ENCODE measurements around the gene SPTLC3. TPM values are rescaled to one million over a fixed set of nuclear protein-coding genes. Genes with fewer than 3 reads are reported as not detected.
A peak's percentile ranks its signal among the peaks of the same experiment; 100 is the strongest.

SPTLC3 gene
- total and polyA plus RNA-seq, 12 donors = 1.4 to 15.7 (median 8.7) TPM

DNA sequence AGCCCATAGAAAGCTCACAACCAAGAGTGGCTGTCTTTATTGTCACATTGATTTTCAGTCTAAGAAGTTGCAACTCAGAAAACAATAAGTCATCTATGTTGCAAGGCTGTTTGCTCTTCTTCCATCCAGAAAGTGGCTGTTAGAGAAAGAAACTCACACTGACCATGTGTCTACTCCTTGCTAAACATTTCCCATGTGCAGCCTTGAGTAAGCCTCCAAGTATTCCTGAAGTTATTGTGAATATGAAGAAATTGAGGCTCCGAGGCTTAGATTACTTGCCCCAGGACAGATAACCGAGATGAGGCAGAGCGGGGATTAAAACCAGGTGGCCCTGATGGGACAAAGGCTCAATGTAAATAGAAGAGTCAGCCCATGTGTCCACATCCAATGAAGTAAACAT is 105.0 kb downstream of the SPTLC3 start:
- TF ChIP-seq, protein P1, sequence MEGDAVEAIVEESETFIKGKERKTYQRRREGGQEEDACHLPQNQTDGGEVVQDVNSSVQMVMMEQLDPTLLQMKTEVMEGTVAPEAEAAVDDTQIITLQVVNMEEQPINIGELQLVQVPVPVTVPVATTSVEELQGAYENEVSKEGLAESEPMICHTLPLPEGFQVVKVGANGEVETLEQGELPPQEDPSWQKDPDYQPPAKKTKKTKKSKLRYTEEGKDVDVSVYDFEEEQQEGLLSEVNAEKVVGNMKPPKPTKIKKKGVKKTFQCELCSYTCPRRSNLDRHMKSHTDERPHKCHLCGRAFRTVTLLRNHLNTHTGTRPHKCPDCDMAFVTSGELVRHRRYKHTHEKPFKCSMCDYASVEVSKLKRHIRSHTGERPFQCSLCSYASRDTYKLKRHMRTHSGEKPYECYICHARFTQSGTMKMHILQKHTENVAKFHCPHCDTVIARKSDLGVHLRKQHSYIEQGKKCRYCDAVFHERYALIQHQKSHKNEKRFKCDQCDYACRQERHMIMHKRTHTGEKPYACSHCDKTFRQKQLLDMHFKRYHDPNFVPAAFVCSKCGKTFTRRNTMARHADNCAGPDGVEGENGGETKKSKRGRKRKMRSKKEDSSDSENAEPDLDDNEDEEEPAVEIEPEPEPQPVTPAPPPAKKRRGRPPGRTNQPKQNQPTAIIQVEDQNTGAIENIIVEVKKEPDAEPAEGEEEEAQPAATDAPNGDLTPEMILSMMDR (IDR thresholded peaks at IDR 0.05) = no peak
- TF ChIP-seq POLR2A (IDR thresholded peaks at IDR 0.05) = no peak
- DNase-seq = no peak
- Histone ChIP-seq H3K36me3 (replicated peaks in 1 of 2) (no peaks in the 10 kb centered on the region), H3K9me3 (replicated peaks in 1 of 3) (no peaks in the 10 kb centered on the region), H3K27ac (no peak overlapping the region), H3K4me1 (replicated peaks in 1 of 2) (no peaks in the 10 kb centered on the region), H3K27me3 (no peaks in the 10 kb centered on the region), H3K4me3 (no peak overlapping the region)
- intact Hi-C loops (cut with DNase I) = loop anchor here in 1 of 2 donors (10.0 kb wide), 1 partner anchor 431 kb away; no protein-coding TSS in a partner anchor
- WGBS, 4 donors = 94 to 100% (median 98%) methylated on average over 3 of the region's 3 CpGs

DNA sequence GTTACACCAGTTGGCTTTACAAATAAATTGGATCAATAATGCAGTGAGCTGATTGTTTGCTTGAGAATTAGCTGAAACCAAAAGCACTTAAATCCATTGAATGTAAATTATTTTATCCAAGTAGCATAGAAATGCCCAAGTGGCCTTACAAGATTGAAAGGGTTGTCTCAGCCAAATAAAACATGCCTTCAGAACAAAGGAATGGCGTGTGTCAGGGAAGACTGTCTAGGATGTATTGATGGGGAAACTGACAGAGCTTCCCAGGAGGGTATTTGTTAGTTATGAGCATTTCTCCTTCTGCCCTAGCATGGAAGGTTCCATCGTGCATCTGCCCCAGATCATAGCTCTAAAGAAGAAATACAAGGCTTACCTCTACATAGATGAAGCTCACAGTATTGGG is 108.4 kb downstream of the SPTLC3 start:
- no peak overlapping the region for H3K4me3 ChIP-seq

DNA sequence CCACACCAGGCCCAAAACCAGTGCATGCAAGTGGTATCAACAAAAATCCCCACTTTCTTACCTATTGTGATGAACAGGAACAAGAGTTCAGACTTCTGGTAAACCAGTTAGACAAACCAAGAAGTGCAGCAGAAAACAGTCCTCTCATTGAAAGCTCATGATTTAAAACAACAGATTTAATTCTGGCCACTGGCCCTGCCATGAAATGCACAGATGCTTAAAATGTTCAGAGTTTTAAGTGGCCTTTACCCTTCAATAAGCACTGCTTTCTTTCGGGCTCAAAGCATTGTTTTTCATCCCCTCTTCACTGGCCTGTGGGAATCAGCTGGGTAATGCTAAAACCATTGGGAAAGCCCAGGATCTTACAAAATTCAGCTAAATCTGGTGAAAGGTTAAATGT is 109.9 kb downstream of the SPTLC3 start:
- WGBS, 4 donors = 80 to 95% (median 89%) methylated on average over 1 of the region's 1 CpG
- no peak for DNase-seq
- Histone ChIP-seq H3K4me3 (no peak overlapping the region), H3K27ac (no peak overlapping the region), H3K9me3 (replicated peaks in 1 of 3) (no peaks in the 10 kb centered on the region), H3K27me3 (no peaks in the 10 kb centered on the region), H3K36me3 (replicated peaks in 1 of 2) (no peaks in the 10 kb centered on the region), H3K4me1 (replicated peaks in 1 of 2) (no peaks in the 10 kb centered on the region)
- intact Hi-C loops (cut with DNase I) = loop anchor here in 1 of 2 donors (10.0 kb wide), 1 partner anchor 426 kb away; no protein-coding TSS in a partner anchor
- TF ChIP-seq, protein P1 (IDR thresholded peaks at IDR 0.05) = no peak
- TF ChIP-seq POLR2A (IDR thresholded peaks at IDR 0.05) = no peak

More for the DNA sequence above, 108.4 kb downstream of the SPTLC3 start:
- no peaks in the 10 kb centered on the region for H3K9me3 ChIP-seq (replicated peaks in 1 of 3)
- intact Hi-C loops (cut with DNase I) = loop anchor here in 1 of 2 donors (10.0 kb wide), 1 partner anchor 428 kb away; no protein-coding TSS in a partner anchor
- no peaks in the 10 kb centered on the region for H3K27me3 ChIP-seq
- 58 to 91% (median 86%) methylated on average over 2 of the region's 2 CpGs for WGBS, 4 donors
- H3K36me3 ChIP-seq (replicated peaks in 1 of 2) = no peaks in the 10 kb centered on the region
- TF ChIP-seq, protein P1 (IDR thresholded peaks at IDR 0.05) = no peak
- no peak for TF ChIP-seq POLR2A (IDR thresholded peaks at IDR 0.05)
- no peak for DNase-seq
- H3K27ac ChIP-seq = no peak overlapping the region
- no peaks in the 10 kb centered on the region for H3K4me1 ChIP-seq (replicated peaks in 1 of 2)

DNA sequence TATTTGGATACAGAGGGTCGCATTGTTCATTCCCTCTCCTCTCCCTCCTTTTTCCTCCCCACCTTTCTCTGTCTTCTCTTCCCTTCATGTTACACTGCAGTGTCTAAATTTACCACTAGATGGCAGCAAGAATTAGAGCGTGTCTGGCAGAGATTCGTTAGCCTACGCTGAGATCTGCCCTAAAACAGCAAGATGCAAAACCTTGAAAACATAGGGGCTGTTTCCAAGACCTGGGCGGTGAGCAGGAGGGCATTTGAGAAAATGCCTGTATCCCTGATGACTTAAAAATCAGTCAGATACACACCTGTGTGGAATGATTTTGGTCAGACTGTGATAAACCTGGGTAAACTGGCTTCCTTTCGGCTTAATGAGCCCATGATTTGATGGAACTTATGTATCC is 110.8 kb downstream of the SPTLC3 start:
- no peaks in the 10 kb centered on the region for H3K27me3 ChIP-seq
- H3K27ac ChIP-seq = no peak overlapping the region
- intact Hi-C loops (cut with DNase I) = loop anchor here in 1 of 2 donors (10.0 kb wide), 1 partner anchor 425 kb away; no protein-coding TSS in a partner anchor
- no peak overlapping the region for H3K4me3 ChIP-seq
- no peaks in the 10 kb centered on the region for H3K9me3 ChIP-seq (replicated peaks in 1 of 3)
- WGBS, 4 donors = 16 to 19% (median 18%) methylated on average over 6 of the region's 6 CpGs
- TF ChIP-seq, protein P1 (IDR thresholded peaks at IDR 0.05) = peak; percentile 67 to 89 (median 84)
- no peak for TF ChIP-seq POLR2A (IDR thresholded peaks at IDR 0.05)
- DNase-seq = peak; percentile 17 to 57 (median 34)
- no peaks in the 10 kb centered on the region for H3K36me3 ChIP-seq (replicated peaks in 1 of 2)
- no peaks in the 10 kb centered on the region for H3K4me1 ChIP-seq (replicated peaks in 1 of 2)

All from adrenal gland (tissue), 12 donors.